Effector CD4-positive, alpha-beta T cell (primary cell): Measurements from ENCODE around the gene CD2.
A peak's percentile ranks its signal among the peaks of the same experiment; 100 is the strongest.

Source experiments
- DNase-seq: peaks from one replicate; pipeline ENCODE4 v3.0.0-alpha.2; 2020
- total RNA-seq: gene quantifications from one replicate; lab custom pipeline; 2026; lab: John Stamatoyannopoulos, UW

CD2 gene, protein sequence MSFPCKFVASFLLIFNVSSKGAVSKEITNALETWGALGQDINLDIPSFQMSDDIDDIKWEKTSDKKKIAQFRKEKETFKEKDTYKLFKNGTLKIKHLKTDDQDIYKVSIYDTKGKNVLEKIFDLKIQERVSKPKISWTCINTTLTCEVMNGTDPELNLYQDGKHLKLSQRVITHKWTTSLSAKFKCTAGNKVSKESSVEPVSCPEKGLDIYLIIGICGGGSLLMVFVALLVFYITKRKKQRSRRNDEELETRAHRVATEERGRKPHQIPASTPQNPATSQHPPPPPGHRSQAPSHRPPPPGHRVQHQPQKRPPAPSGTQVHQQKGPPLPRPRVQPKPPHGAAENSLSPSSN
- total RNA-seq: 120 reads per million, percentile 86 among the genes with 10 or more reads in this experiment

- peak; percentile 43 for DNase-seq
These were observed at the start of gene CD2 for GRCh38 chr1:116754198-116754977. Gene CD2, plus strand, starts transcription at chr1:116754430. Its CDS starts 63 bp downstream, at chr1:116754493.

- DNase-seq: no peak
These were observed 48.1 kb upstream of the CD2 start for GRCh38 chr1:116706123-116706522.

DNA sequence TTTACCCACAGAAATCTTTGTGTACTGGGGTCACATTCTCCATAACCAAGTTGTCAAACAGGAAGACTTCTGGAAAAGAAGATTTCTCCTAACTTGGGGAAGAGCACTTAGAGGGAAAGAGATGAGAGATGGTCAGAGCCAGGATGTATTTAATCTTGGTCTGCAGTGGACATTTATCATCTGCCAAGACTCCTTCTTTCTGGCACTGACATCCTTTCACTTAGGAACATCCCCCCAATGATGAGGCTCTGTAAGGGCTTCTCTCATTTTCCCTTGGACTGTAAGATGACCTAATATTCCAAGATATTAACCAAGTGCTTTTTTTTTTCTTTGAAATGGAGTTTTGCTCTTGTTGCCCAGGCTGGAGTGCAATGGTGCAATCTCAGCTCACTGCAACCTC, 47.4 kb upstream of the CD2 start:
- DNase-seq: no peak

- no peak for DNase-seq
These were observed 45.9 kb upstream of the CD2 start for GRCh38 chr1:116708255-116708900.

GRCh38 chr1:116709666-116710167, 44.5 kb upstream of the CD2 start:
- no peak for DNase-seq

DNA sequence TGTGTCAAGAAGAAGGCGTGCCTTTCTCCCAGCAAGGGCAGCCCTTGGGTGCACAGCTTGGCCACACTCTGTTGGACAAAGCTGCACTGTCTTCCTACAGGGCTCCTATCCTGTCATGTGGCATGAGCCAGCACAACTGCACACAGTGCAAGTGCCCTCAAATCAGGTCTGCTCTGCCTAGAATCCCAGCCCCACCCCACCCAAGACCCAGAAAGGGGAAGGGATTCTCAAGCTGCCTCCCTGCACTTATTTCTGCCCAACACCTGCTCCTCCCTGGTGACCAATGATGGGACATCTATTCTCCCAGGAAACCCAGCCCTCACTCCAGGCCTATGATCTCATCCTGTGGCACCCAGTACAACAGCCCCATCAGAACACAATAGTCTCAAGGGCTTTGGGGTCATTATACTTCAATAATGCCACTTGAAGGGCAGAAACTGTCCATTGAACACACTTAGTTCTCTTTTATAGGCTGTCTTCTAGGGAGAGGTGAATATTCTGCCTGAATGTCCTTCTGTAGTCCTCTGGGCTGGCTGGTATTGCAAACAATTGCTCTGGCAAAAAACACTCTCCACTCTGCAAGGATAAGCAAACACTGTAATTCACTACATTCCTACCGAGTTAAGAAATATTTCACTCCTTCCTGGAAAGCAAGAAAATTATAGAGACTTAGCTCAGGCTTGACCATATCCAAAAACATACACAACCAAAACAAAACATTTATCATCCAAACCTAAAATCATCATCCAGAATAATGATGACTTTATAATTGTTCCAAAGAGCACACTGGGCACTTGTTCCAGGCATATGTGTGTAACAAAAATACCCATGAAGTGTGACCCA, 43.6 kb upstream of the CD2 start:
- no peak for DNase-seq

DNA sequence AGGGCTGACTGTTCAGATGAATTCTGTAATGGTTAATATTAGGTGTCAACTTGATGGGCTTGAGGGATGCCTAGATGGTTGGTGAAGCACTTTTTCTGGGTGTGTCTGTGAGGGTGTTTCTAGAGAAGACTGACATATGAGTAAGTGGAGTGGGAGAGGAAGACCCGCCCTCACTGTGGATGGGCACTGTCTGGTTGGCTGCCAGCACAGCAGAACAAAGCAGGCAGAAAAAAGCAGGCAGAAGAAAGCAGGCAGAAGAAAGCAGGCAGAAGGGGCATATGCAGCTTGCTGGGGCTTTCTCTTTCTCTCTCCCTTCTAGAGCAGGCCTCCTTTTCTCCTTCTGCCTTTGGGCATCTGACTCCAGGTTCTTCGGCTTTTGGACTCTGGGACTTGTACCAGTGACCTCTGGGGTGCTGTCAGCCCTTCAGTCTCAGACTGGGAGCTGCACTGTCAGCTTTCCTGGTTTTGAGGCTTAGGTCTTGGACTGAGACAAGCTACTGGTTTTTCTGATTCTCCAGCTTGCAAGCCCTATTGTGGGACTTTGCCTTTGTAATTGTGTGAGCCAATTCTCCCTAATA, 42.9 kb upstream of the CD2 start:
- DNase-seq: no peak

- no peak for DNase-seq
These were observed 41.7 kb upstream of the CD2 start for GRCh38 chr1:116712510-116712909.

DNA sequence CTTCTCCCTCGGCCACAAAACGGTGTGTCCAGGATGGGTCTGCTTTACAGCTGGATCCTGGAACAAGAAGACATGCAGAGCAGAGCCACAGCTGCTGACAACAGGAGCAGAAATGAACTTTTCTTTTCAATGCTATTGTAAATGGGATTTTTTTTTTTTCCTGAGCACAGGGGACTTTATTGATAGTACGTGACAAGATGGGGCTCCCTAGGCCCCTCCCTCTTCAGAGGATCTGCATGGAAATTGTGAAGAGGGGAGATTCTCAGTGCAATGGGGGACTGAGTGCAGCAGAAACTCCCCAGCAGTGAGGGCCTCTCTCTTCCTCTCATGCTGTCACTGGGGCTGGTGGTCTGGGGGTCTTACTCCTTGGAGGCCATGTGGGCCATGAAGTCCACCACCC, 40.8 kb upstream of the CD2 start:
- DNase-seq: no peak

DNA sequence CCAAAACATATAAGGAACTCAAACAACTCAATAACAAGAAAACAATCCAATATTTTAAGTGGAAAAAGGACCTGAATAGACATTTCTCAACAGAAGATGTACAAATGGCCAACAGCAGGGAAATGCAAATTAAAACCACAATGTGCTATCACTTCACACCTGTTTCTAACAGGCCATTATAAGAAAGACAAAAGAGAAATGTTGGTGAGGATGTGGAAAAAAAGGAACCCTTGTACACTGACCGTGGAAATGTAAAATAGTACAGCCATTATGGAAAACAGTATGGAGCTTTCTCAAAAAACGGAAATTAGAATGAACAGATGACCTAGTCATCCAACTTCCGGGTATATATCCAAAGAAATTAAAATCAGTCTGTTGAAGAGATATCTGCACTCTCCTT, 37.8 kb upstream of the CD2 start:
- DNase-seq: no peak

GRCh38 chr1:116717318-116717717, 36.9 kb upstream of the CD2 start:
- DNase-seq: no peak

DNA sequence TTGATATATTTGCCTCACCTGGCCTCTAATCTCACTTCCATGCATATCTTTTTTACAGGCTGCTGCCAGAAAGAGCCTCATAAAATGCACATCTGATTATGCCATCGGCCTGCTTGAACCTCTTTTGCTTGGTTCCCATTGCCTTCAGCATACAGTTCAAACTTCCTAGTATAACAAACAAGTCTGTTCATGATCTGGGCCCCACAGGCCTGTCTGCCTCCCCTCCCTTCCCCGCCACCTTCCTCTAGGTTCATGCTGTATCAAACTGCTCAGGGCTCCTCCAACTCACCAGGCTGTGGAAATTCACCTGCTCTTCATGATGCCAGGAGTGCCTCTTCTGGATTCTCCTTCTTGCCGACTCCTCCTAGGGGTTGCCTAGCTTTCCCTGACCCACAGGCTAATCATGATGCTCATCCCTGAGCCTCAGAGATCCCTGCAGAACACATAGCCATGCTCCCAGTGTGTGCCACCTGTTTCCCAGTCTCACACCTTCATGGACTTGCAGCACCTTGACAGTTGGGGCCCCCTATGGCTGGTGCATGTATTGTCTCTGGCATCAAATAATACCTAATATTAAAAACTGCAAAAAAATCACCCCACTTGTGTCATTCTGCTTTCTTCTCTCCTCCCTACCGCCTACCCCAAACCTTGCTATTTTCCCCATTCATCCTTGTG, 33.7 kb upstream of the CD2 start:
- DNase-seq: no peak

- DNase-seq: no peak
These were observed 33.2 kb upstream of the CD2 start for GRCh38 chr1:116721039-116721405.

DNA sequence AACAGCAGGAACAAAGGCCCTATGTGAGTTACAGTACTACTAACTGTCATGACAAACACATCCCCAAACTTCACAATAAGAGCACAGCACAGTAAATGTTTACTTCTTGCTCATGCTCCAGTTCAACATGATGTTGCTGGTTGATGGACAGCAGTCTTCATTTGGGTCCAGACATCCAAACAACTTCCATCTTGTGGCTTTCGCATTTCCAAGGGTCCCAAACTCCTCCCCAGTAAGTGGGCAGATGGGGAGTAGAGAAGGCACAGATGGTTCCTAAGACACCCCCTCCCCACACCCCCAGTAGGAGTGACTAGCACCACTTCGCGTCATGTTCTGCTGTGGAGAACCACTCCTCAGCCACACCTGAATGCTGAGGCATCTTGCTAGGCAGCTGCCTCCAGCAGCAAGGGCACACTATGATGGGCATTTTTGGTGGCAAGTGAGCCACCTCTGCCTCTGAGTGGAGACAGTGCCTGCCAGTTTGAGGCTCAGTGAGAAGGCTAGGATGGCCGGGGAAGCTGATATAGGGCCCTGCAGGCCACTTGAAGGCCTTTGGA, 32.7 kb upstream of the CD2 start:
- DNase-seq: no peak

GRCh38 chr1:116722016-116722838, 32.0 kb upstream of the CD2 start:
- DNase-seq: no peak

DNA sequence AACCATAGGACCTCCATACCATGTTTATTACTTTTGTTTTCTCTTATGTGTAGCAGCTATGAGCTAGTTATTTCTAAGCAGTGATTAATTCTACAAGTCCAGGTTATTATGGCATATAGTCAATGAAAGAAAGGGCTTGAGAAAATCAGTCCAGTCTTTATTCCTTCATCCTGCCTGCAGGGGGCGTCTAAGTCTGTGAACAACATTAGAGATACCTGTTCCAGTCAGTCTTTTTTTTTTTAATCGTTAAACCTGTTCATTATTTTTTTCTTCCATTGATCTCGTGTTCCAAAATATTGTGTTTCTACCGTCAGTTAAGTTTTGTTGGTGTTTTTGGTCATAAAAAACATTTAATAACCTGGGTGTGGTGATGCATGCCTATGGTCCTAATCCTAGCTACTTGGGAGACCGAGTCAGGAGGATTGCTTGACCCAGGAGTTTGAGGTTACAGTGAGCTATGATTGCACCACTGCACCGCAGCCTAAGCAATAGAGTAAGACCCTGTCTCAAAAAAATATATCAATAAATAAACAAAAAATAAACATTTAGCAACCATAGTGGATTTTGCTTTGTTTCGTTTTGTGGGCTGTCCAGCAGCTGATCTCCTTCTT, 29.4 kb upstream of the CD2 start:
- peak; percentile 79 for DNase-seq

- no peak for DNase-seq
These were observed 28.4 kb upstream of the CD2 start for GRCh38 chr1:116725798-116726197.

DNA sequence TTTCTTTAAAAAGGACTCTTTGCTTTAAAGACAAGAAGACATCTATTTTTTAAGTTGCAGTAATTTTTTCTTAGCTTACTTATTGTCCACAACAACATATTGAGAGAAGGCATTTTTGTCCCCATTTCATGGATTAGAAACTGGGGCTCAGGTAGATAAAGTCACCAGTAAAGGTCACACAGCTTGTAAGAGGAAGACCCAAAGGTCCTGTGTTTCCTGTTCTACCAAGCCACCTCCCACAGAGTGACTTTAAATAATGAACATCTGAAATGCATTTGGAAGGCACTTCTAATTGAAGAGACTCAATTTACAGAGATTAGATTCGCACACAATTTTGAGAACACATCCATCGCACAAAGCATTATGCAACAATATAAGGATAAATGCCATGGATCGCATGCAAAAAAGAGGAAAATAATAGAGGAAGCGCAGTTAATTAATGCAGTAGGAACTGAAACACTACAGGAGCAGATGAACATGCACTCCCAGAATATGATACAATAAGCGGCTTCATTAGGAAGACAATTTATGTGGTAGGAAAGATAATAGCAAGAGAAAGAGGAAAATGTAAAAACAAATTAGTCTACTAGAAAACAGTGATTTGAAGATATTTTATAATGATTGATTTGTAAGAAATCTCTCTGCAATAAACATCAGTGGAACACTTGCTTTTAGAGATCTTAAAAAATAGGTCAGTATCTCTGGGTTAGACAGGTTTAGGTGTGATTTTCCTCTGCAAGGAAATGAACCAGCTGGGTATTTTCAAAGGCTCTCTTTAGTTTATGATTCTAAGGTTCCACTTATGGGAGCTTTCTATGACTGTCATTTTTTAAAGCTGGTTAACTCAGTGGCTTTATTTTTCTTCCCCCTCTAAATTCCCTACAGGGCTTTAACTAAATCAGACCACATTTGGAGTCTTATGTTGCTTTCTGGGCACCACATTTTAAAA, 27.1 kb upstream of the CD2 start:
- DNase-seq: no peak

- no peak for DNase-seq
These were observed 22.8 kb upstream of the CD2 start for GRCh38 chr1:116731439-116731838.
